Esophagus squamous epithelium (tissue), 5 donors: ENCODE results near the gene STAM. TPM values are rescaled to one million over a fixed set of nuclear protein-coding genes. Genes with fewer than 3 reads are reported as not detected.
"Not testable (repeated sequence)": the region's sequence is repeated elsewhere in the genome, so short reads cannot be mapped to it uniquely, and the experiment has no call there.

Experiments
- DNase-seq: peaks from one replicate; lab custom pipeline; 2025; lab: John Stamatoyannopoulos, UW
- H3K27ac ChIP-seq, 4 donors: fragments of 200-600 bp; sonication (generic); one replicate each; pipeline ENCODE4 v1.5.1; 2016 to 2019; ENCODE audit warnings: mild to moderate bottlenecking in 1 of 4
- H3K27me3 ChIP-seq, 4 donors: fragments of 200-600 bp; sonication (generic); 1 replicate in 3 of 4; 2 replicates in 1 of 4; pipeline versions ENCODE4 v1.5.1 to v1.6.0; 2017 to 2021; ENCODE audit warnings: antibody characterized with exemption in 1 of 4
- H3K36me3 ChIP-seq, 3 donors: fragments of 200-600 bp; sonication (generic); one replicate each; pipeline ENCODE4 v1.5.1; 2016 to 2019
- H3K4me1 ChIP-seq, 3 donors: fragments of 200-600 bp; sonication (generic); one replicate each; pipeline ENCODE4 v1.5.1; 2017 to 2019
- H3K4me3 ChIP-seq, 4 donors: fragments of 200-600 bp; sonication (generic); 1 replicate in 3 of 4; 2 replicates in 1 of 4; pipeline ENCODE4 v1.5.1; 2016 to 2019; ENCODE audit warnings: mild to moderate bottlenecking in 2 of 4, moderate library complexity in 1 of 4
- H3K9me3 ChIP-seq, 3 donors: fragments of 200-600 bp; sonication (generic); one replicate each; pipeline ENCODE4 v1.5.1; 2016 to 2019
- POLR2A ChIP-seq, 4 donors: fragments of 450-650 bp; IDR thresholded peaks; one replicate each; pipeline ENCODE4 v1.6.1; 2017; ENCODE audit warnings: antibody characterized with exemption in 4 of 4, mild to moderate bottlenecking in 4 of 4, moderate library complexity in 3 of 4
- WGBS, 2 donors: methylation state at CpG; one replicate each; pipeline ENCODE4 v1.1.5; 2018; 5-methylcytosine and 5-hydroxymethylcytosine counted together
- intact Hi-C: fragments of 100-400 bp; cut with DNase I; formaldehyde crosslinking; loops from one replicate; pipeline ENCODE4 v1.15.0; 2022
- total RNA-seq, 4 donors: library from RNA; depleted of rRNA; stranded (reverse); fragments of >200 nt; gene quantifications; one replicate each; pipeline ENCODE4 v1.1.0, GENCODE V29; 2016
- TF ChIP-seq, protein P1 (sequence below), 6 experiments: fragments of 450-650 bp in 4 of 6; fragments of 200-600 bp in 2 of 6; sonication (generic) in 2 of 6; IDR thresholded peaks; one replicate each; pipeline ENCODE4 v1.5.1; 2016 to 2019; ENCODE audit warnings: antibody characterized with exemption in 6 of 6, mild to moderate bottlenecking in 4 of 6, moderate library complexity in 4 of 6
- donor health status: DM: yes; HTN: yes; CAD: no.

Gene STAM
- total RNA-seq, 4 donors from 2014 or later: 19.9 to 28.6 (median 22.7) TPM

DNA sequence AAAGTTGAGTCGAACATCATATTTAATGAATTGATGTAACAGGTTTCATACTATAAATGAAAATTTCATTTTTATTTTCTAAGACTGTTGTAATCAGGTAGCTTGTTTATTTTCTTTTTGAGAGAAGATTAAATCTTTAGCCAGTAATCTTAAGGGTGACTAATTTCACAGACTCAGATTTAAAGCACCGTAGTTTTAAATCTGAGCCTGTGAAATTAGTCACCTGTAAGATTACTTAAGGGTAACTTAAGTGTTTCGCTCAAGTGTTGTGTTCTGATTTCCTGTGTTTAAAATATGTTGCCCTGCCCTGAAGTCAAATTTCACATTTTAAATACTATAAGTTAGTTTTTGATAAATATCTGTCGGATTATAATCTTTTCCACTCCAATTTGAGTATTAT lies 72.2 kb downstream of the STAM start:
- intact Hi-C loops: no loop called here
- H3K27me3 ChIP-seq: no peaks in the 10 kb centered on the region
- 80 to 82% methylated on average over 4 of the region's 4 CpGs for WGBS, 2 donors
- H3K4me1 ChIP-seq: no peaks in the 10 kb centered on the region
- H3K27ac ChIP-seq: no peak overlapping the region
- peaks cover 0 to 67% (median 18%) of the 10 kb centered on the region in 3 donors for H3K36me3 ChIP-seq
- no peak overlapping the region for H3K4me3 ChIP-seq
- no peak for TF ChIP-seq POLR2A (IDR thresholded peaks at IDR 0.05)
- TF ChIP-seq, protein P1, sequence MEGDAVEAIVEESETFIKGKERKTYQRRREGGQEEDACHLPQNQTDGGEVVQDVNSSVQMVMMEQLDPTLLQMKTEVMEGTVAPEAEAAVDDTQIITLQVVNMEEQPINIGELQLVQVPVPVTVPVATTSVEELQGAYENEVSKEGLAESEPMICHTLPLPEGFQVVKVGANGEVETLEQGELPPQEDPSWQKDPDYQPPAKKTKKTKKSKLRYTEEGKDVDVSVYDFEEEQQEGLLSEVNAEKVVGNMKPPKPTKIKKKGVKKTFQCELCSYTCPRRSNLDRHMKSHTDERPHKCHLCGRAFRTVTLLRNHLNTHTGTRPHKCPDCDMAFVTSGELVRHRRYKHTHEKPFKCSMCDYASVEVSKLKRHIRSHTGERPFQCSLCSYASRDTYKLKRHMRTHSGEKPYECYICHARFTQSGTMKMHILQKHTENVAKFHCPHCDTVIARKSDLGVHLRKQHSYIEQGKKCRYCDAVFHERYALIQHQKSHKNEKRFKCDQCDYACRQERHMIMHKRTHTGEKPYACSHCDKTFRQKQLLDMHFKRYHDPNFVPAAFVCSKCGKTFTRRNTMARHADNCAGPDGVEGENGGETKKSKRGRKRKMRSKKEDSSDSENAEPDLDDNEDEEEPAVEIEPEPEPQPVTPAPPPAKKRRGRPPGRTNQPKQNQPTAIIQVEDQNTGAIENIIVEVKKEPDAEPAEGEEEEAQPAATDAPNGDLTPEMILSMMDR (IDR thresholded peaks at IDR 0.05): no peak
- H3K9me3 ChIP-seq: no peaks in the 10 kb centered on the region
- DNase-seq: no peak

DNA sequence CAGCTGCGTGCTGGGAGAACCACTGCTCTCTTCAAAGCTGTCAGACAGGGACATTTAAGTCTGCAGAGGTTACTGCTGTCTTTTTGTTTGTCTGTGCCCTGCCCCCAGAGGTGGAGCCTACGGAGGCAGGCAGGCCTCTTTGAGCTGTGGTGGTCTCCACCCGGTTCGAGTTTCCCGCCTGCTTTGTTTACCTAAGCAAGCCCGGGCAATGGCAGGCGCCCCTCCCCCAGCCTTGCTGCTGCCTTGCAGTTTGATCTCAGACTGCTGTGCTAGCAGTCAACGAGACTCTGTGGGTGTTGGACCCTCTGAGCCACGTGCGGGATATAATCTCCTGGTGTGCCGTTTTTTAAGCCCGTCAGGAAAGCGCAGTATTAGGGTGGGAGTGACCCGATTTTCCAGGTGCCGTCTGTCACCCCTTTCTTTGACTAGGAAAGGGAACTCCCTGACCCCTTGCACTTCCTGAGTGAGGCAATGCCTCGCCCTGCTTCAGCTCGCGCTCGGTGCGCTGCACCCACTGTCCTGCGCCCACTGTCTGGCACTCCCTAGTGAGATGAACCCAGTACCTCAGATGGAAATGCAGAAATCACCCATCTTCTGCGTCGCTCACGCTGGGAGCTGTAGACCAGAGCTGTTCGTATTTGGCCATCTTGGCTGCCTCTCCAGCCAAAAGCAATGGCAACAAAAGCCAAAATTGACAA lies 78.5 kb downstream of the STAM start:
- intact Hi-C loops, H3K27me3 ChIP-seq, H3K4me3 ChIP-seq, DNase-seq, H3K4me1 ChIP-seq, H3K9me3 ChIP-seq, H3K27ac ChIP-seq: not testable (repeated sequence)
- 95 to 96% methylated on average over 4 to 5 of the region's 25 CpGs for WGBS, 2 donors
- H3K36me3 ChIP-seq: peaks cover 0 to 24% (median 0%) of the 10 kb centered on the region in 3 donors

- Histone ChIP-seq H3K36me3 (peaks cover 0 to 19% (median 0%) of the 10 kb centered on the region in 3 donors), H3K9me3 (no peaks in the 10 kb centered on the region), H3K4me1 (no peaks in the 10 kb centered on the region), H3K27me3 (no peaks in the 10 kb centered on the region), H3K27ac (no peak overlapping the region), H3K4me3 (no peak overlapping the region)
- TF ChIP-seq, protein P1 (IDR thresholded peaks at IDR 0.05): no peak
- no peak for TF ChIP-seq POLR2A (IDR thresholded peaks at IDR 0.05)
- intact Hi-C loops: no loop called here
- no peak for DNase-seq
- 79 to 81% methylated on average over 7 of the region's 7 CpGs for WGBS, 2 donors
These were observed 81.8 kb downstream of the STAM start for GRCh38 chr10:17725703-17726102.

DNA sequence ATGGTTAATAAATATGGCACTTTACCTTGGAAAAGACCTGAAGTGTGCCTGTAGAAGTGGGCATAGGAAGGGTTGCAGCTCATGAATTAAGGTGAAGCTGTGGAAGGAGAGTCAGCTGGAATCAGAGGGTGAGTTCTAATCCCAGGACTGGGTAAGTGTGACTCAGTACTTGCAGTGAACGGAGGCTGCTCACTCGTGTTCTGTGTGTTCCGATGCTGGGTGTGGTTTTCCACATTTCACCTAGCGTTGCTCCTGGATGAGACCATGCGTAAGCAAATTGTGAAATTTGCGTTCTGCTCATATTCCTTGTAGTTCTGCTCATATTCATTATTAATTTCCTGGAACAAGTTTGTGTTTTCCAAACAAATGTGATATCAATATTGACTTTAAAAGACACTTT lies 85.7 kb downstream of the STAM start:
- Histone ChIP-seq H3K9me3 (no peaks in the 10 kb centered on the region), H3K27me3 (no peaks in the 10 kb centered on the region), H3K4me3 (no peak overlapping the region), H3K36me3 (no peaks in the 10 kb centered on the region), H3K27ac (no peak overlapping the region), H3K4me1 (no peaks in the 10 kb centered on the region)
- 73 to 84% methylated on average over 6 of the region's 6 CpGs for WGBS, 2 donors
- DNase-seq: no peak
- TF ChIP-seq, protein P1 (IDR thresholded peaks at IDR 0.05): no peak
- no peak for TF ChIP-seq POLR2A (IDR thresholded peaks at IDR 0.05)
- intact Hi-C loops: no loop called here

DNA sequence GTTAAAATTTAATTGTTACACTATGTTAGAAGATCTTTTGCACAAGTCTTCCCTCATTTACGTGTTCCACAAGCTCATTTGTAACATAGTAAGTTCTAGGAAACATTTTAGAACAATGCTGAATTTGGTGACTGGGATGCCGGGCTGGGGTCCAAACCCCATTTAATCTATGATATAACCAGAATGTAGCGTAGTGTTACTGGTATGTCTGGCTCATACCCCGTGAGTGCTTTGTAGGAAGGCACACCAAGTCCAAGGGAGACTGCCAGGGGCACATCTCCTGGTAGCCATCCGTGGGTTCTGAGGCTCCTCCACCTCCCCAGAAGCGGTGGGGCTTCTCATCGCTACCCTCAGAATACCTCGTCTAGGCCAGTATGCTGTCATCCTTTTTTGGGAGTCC lies 86.7 kb downstream of the STAM start:
- DNase-seq: no peak
- Histone ChIP-seq H3K9me3 (no peaks in the 10 kb centered on the region), H3K27ac (no peak overlapping the region), H3K27me3 (no peaks in the 10 kb centered on the region), H3K4me3 (no peak overlapping the region), H3K4me1 (no peaks in the 10 kb centered on the region), H3K36me3 (no peaks in the 10 kb centered on the region)
- WGBS, 2 donors: 72 to 73% methylated on average over 7 to 8 of the region's 8 CpGs
- intact Hi-C loops: no loop called here
- TF ChIP-seq POLR2A (IDR thresholded peaks at IDR 0.05): no peak
- TF ChIP-seq, protein P1 (IDR thresholded peaks at IDR 0.05): no peak
